Measurements from ENCODE around the gene PTPRN.

PTPRN gene

GRCh38 chr2:219286436-219287115, 22.6 kb downstream of the PTPRN start:
- peak; percentile 51 for DNase-seq (ENCODE audit: low spot score)

- no peak for DNase-seq (ENCODE audit: low spot score)
Observed at GRCh38 chr2:219285894-219286425, 23.2 kb downstream of the PTPRN start.

DNA sequence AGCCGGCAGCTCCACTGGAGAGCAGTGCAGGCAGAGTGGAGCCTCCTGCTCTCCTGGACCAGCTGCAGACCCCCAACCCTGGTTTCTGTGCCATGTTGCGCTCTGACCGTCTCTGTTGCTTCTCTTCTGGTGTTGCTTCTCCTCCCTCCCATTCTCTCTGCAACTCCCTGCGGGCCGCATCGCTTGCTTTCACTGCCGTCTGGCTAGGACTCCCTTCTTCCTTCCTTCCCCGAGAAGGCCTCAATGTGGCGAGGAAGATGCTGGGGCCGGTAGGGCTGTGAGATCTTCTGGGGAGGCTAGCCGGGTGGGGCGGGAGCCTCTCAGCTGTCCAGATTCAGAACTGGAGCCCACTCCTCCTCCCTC, 23.8 kb downstream of the PTPRN start:
- no peak for DNase-seq (ENCODE audit: low spot score)

GRCh38 chr2:219284501-219285372, 24.5 kb downstream of the PTPRN start:
- no peak for DNase-seq (ENCODE audit: low spot score)

- DNase-seq (ENCODE audit: low spot score), result no peak
Observed at GRCh38 chr2:219282943-219283581, 26.1 kb downstream of the PTPRN start.

GRCh38 chr2:219282375-219282774, 26.8 kb downstream of the PTPRN start:
- DNase-seq (ENCODE audit: low spot score), result no peak

GRCh38 chr2:219281588-219281987, 27.6 kb downstream of the PTPRN start:
- no peak for DNase-seq (ENCODE audit: low spot score)

DNA sequence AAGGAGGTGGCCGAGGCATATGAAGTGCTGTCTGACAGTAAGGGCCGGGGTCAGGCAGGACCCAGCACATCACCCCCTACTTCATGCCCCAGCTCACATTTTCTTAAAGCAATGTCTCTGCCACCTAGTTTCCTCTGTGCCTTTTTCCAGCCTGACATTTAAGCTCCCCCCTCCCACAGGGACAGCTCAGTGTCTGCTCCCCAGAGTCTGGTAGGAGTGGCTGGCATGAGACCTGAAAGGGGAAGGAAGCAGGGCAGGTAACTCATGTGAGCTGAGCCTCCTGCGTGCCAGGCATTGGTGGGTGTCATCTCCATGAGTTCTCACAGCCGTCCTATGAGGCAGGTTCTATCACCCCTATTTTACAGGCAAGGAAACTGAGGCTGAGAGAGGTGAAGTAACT, 28.6 kb downstream of the PTPRN start:
- peak; percentile 46 for DNase-seq (ENCODE audit: low spot score)

- DNase-seq (ENCODE audit: low spot score), result no peak
Observed at GRCh38 chr2:219279916-219280516, 29.2 kb downstream of the PTPRN start.

GRCh38 chr2:219279151-219279915, 29.9 kb downstream of the PTPRN start, which contains the start of gene DNAJB2:
TSS of gene DNAJB2 (plus strand) at chr2:219279366. CDS start at chr2:219279834, 468 bp downstream.
- peak; percentile 98 for DNase-seq (ENCODE audit: low spot score)

DNA sequence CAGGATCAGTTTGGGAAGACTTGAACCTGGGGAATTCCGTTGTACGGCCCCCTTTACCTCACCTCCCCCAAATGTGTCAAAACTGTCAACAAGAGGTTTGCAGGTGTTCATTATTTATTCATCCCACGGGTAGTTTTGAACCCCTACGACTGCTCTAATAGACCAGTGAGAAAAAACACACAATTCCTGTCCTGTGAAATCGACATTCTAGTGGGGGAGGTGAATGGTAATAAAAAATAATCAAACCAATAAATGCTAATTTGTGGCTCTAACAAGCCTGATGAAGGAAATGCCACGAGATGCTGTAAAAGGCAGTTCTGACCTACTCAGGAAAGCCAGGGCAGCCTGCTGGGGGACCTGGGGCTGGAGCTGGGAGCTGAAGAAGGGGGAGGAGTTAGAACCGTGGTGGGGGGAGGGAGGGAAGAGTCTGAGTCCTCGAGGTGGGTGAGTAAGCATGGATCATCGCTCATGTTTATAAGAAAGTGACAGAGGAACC, 30.5 kb downstream of the PTPRN start:
- no peak for DNase-seq (ENCODE audit: low spot score)

- DNase-seq (ENCODE audit: low spot score), result peak; percentile 92
Observed at GRCh38 chr2:219277703-219278654, 31.2 kb downstream of the PTPRN start.

GRCh38 chr2:219274361-219274921, 34.8 kb downstream of the PTPRN start:
- DNase-seq (ENCODE audit: low spot score), result no peak

GRCh38 chr2:219273937-219274336, 35.3 kb downstream of the PTPRN start:
- no peak for DNase-seq (ENCODE audit: low spot score)

GRCh38 chr2:219272995-219273394, 36.2 kb downstream of the PTPRN start:
- DNase-seq (ENCODE audit: low spot score), result no peak

DNA sequence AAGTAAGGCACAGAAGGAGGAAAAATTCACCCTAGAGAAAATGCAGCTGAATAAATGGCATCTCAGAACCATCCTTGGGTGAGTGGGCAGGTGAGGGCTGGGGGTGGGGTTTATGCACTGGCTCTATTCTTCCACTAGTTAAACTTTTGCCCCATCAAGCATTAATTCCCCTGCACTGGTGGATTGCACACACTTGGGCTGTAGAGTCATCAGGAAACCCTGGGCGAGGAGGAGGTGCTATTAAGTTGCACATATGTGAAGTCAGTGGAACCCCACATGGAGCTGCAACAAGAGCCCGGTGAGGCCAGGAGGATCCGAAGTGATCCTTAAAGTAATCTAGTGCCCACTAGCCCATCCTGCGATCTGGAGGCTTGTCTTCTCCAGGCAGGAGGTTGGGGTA, 36.8 kb downstream of the PTPRN start:
- DNase-seq (ENCODE audit: low spot score), result no peak

GRCh38 chr2:219271021-219271420, 38.2 kb downstream of the PTPRN start:
- DNase-seq (ENCODE audit: low spot score), result no peak

GRCh38 chr2:219270055-219270372, 39.2 kb downstream of the PTPRN start:
- no peak for DNase-seq (ENCODE audit: low spot score)

- no peak for DNase-seq (ENCODE audit: low spot score)
Observed at GRCh38 chr2:219269362-219270054, 39.7 kb downstream of the PTPRN start.

All from hematopoietic multipotent progenitor cell treated with erythropoietin and hydrocortisone succinate and interleukin-3 and kit ligand, for 17 days (in vitro differentiated cells).